AG04449 (cell line): Measurements from ENCODE around the gene SIAH1.

ENCODE experiments used
- CTCF ChIA-PET: fragments of 350-600 bp; formaldehyde crosslinking; extraction: SDS; loops from one replicate; lab custom pipeline; 2021; ENCODE audit warnings: antibody characterized with exemption; lab: Yijun Ruan, JAX
- POLR2A ChIA-PET: fragments of 400-600, 350-600 bp; formaldehyde crosslinking; extraction: SDS; loops from one replicate; lab custom pipeline; 2020; ENCODE audit warnings: antibody characterized with exemption, inconsistent platforms; lab: Yijun Ruan, JAX
- DNase-seq: peaks from one replicate; pipeline ENCODE4 v3.0.0-alpha.2; 2010; ENCODE audit warnings: low read depth, low spot score
- H3K4me3 ChIP-seq: 2 replicates; pipeline ENCODE4 v1.5.1; 2011; ENCODE audit warnings: low read depth, mild to moderate bottlenecking, control low read depth, low read length
- TF ChIP-seq, protein P1 (sequence below): IDR thresholded peaks from one replicate; pipeline ENCODE4 v1.5.1; 2011; ENCODE audit warnings: mild to moderate bottlenecking, moderate library complexity, low read length, control low read depth, inconsistent platforms; ENCODE audit not compliant: insufficient read depth; ENCODE audit errors: missing control alignments

The SIAH1 gene

GRCh38 chr16:48369765-48370164 is 15.4 kb downstream of the SIAH1 start:
- CTCF ChIA-PET: interaction anchor here (0.8 to 6.8 kb wide), 5 partner anchors 16 to 259 kb away, joined by 3 to 61 read pairs (median 3); partner anchors contain the start of gene SIAH1
- DNase-seq: no peak
- TF ChIP-seq, protein P1, sequence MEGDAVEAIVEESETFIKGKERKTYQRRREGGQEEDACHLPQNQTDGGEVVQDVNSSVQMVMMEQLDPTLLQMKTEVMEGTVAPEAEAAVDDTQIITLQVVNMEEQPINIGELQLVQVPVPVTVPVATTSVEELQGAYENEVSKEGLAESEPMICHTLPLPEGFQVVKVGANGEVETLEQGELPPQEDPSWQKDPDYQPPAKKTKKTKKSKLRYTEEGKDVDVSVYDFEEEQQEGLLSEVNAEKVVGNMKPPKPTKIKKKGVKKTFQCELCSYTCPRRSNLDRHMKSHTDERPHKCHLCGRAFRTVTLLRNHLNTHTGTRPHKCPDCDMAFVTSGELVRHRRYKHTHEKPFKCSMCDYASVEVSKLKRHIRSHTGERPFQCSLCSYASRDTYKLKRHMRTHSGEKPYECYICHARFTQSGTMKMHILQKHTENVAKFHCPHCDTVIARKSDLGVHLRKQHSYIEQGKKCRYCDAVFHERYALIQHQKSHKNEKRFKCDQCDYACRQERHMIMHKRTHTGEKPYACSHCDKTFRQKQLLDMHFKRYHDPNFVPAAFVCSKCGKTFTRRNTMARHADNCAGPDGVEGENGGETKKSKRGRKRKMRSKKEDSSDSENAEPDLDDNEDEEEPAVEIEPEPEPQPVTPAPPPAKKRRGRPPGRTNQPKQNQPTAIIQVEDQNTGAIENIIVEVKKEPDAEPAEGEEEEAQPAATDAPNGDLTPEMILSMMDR: no peak
- POLR2A ChIA-PET: no interaction called here
- H3K4me3 ChIP-seq: no peak overlapping the region

DNA sequence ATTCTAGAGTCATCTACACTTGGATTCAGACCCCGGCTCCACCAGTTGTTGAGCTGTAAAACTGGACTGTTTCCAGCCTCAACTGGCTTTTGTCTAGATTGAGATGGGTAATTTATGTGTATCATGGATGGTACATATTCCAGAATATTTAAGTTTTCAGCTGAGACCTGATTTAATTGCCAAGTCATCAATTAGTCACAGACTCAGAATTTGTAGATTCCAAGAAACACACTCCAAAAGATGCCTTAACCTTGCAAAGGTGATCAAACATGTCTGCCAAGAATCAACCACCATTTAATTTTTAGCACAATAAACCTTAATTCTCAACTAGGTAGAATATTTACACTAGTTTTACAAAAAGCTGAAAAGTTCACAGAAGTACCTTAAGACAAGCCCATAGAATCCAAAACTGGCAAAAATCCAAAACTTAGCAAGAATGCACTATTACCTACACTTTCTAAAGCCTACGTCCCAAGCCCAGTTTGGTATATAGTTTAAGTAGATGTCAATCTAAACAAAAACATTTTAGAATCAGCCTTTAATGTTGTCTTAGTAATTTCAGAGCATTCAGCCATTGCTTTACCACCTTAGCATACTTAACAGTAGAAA is 17.7 kb downstream of the SIAH1 start:
- POLR2A ChIA-PET: no interaction called here
- no peak overlapping the region for H3K4me3 ChIP-seq

GRCh38 chr16:48366165-48367093 is 18.8 kb downstream of the SIAH1 start:
- ChIA-PET CTCF (interaction anchor here (0.8 to 6.8 kb wide), 6 partner anchors 12 to 264 kb away, joined by 3 to 61 read pairs (median 4); partner anchors contain the start of gene N4BP1), POLR2A (interaction anchor here (0.6 to 1.9 kb wide), 5 partner anchors 12 to 251 kb away, joined by 3 to 8 read pairs (median 4); no protein-coding TSS in a partner anchor)
- peak; percentile 68 for DNase-seq
- TF ChIP-seq, protein P1: no peak
- H3K4me3 ChIP-seq: peak overlapping the region; percentile 61

More for the DNA sequence above, 17.7 kb downstream of the SIAH1 start:
- TF ChIP-seq, protein P1: no peak
- CTCF ChIA-PET: interaction anchor here (1.2 to 6.8 kb wide), 5 partner anchors 10 to 255 kb away, joined by 3 to 61 read pairs (median 4); partner anchors contain the start of gene N4BP1
- no peak for DNase-seq

- ChIA-PET CTCF (interaction anchor here (0.8 to 6.8 kb wide), 7 partner anchors 11 to 265 kb away, joined by 3 to 61 read pairs (median 4); partner anchors contain the start of gene N4BP1), POLR2A (interaction anchor here (0.6 to 1.9 kb wide), 9 partner anchors 12 to 258 kb away, joined by 3 to 8 read pairs (median 4); no protein-coding TSS in a partner anchor)
- DNase-seq: peak; percentile 19
- TF ChIP-seq, protein P1: peak; percentile 10
- H3K4me3 ChIP-seq: peak overlapping the region; percentile 61
These were observed 19.5 kb downstream of the SIAH1 start for GRCh38 chr16:48365601-48366164.

DNA sequence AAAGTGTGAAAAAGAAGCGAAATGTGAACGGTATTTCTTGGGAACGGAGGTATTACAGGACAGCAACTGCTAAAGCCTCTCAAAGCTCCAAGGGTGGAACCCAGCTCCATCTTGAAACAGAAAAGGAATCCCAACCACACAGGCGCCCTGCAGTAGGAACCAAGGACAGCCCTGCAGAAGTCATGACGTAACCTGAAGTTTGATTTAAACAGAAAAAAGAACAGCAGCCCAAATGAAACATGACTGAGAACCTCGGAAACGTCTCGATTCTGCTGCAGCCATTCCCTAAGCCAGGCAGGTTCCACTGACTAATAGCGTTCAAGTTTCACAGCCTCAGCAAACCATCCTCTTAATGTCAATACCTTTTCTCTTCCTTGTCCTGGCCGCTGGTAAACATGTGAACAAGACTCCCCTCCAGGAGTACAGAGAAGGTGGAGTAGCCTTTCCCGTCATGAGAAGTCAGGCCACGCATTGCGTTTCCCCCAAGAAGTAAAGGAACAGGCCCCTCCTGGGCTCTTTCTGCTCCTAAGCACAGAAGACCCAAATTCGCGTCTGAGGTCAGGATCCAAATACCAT is 20.1 kb downstream of the SIAH1 start:
- DNase-seq: no peak
- TF ChIP-seq, protein P1: no peak
- H3K4me3 ChIP-seq: peak overlapping the region; percentile 61
- POLR2A ChIA-PET: interaction anchor here (0.7 to 1.9 kb wide), 8 partner anchors 12 to 258 kb away, joined by 3 to 8 read pairs (median 4); no protein-coding TSS in a partner anchor
- CTCF ChIA-PET: interaction anchor here (1.0 to 6.8 kb wide), 6 partner anchors 10 to 265 kb away, joined by 3 to 61 read pairs (median 4); partner anchors contain the start of gene N4BP1
